GM12892 (cell line): ENCODE data around the gene IGF2BP3.

Source experiments
- POLR2A ChIP-seq: IDR thresholded peaks from 2 replicates; pipeline ENCODE4 v1.6.1; 2011; ENCODE audit warnings: low read depth, low read length, control low read depth
- POLR2AphosphoS5 ChIP-seq: IDR thresholded peaks from 2 replicates; pipeline ENCODE4 v1.6.1; 2011; ENCODE audit warnings: low read depth, low read length, control low read depth
- TAF1 ChIP-seq: IDR thresholded peaks from 2 replicates; pipeline ENCODE4 v1.6.1; 2011; ENCODE audit warnings: low read depth, mild to moderate bottlenecking, control low read depth, low read length, borderline replicate concordance

DNA sequence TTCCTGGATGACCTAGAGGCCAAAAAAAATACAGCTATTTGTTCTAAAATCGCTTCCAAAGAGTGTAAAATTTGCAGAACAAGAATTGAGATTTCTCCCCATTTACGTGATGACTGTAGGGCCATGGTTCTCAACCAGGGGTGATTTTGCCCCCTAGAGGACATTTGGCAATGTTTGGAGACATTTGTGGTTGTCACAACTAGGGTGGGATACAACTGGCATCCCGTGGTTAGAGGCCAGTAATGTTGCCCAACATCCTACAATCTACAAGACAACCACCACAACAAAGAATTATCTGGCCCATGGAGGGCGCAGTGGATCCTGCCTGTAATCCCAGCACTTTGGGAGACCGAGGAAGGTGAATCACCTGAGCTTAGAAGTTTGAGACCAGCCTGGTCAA lies 193.9 kb downstream of the IGF2BP3 start:
- TF ChIP-seq POLR2A (no peak), POLR2AphosphoS5 (no peak), TAF1 (no peak)
